OCI-LY1 (cell line): ENCODE data around the gene ACAP2.
"Not testable (repeated sequence)": the region's sequence is repeated elsewhere in the genome, so short reads cannot be mapped to it uniquely, and the experiment has no call there.

ENCODE experiments used
- H2AFZ ChIP-seq: fragments of 200-600 bp; sonication (generic), shearing (Covaris generic); 2 replicates; pipeline ENCODE4 v1.6.0; 2014; ENCODE audit warnings: antibody characterized with exemption, mild to moderate bottlenecking, low read length
- H3F3A ChIP-seq: fragments of 200-600 bp; sonication (generic), shearing (Covaris generic); 2 replicates; pipeline ENCODE4 v1.6.0; 2014; ENCODE audit warnings: mild to moderate bottlenecking, antibody characterized with exemption, low read length, moderate library complexity; ENCODE audit not compliant: insufficient read depth
- H3K27ac ChIP-seq: fragments of 200-600 bp; sonication (generic); 2 replicates; pipeline ENCODE4 v1.5.1; 2014; ENCODE audit warnings: low read length, mixed run types, mild to moderate bottlenecking, low read depth; ENCODE audit not compliant: poor library complexity, severe bottlenecking
- H3K27me3 ChIP-seq: fragments of 200-600 bp; sonication (generic); 2 replicates; pipeline ENCODE4 v1.6.0; 2014; ENCODE audit warnings: antibody characterized with exemption, mild to moderate bottlenecking, low read length, moderate library complexity; ENCODE audit not compliant: insufficient read depth
- H3K36me3 ChIP-seq: fragments of 200-600 bp; sonication (generic); 2 replicates; pipeline ENCODE4 v1.6.1; 2014; ENCODE audit warnings: mild to moderate bottlenecking, antibody characterized with exemption, low read length, moderate library complexity, mixed read lengths; ENCODE audit not compliant: insufficient read depth
- H3K4me1 ChIP-seq: fragments of 200-600 bp; sonication (generic); 2 replicates; pipeline ENCODE4 v1.5.1; 2014; ENCODE audit warnings: mild to moderate bottlenecking, low read length, moderate library complexity; ENCODE audit not compliant: insufficient read depth, severe bottlenecking
- H3K4me2 ChIP-seq: fragments of 200-600 bp; sonication (generic), shearing (Covaris generic); 2 replicates; pipeline ENCODE4 v1.6.1; 2014; ENCODE audit warnings: low read length
- H3K4me3 ChIP-seq: fragments of 200-600 bp; sonication (generic); 2 replicates; pipeline ENCODE4 v1.5.1; 2014; ENCODE audit warnings: low read length, low read depth, mild to moderate bottlenecking, mixed read lengths; ENCODE audit not compliant: poor library complexity, severe bottlenecking
- H3K79me2 ChIP-seq: fragments of 200-600 bp; shearing (Covaris generic); 2 replicates; pipeline ENCODE4 v1.6.1; 2016; ENCODE audit warnings: mixed run types, low read length, mixed read lengths; ENCODE audit not compliant: insufficient read depth
- H3K9ac ChIP-seq: fragments of 200-600 bp; sonication (generic), shearing (Covaris generic); 2 replicates; pipeline ENCODE4 v1.6.1; 2014; ENCODE audit warnings: mild to moderate bottlenecking, low read length, mixed read lengths
- H3K9me2 ChIP-seq: fragments of 200-600 bp; sonication (generic), shearing (Covaris generic); 2 replicates; pipeline ENCODE4 v1.6.1; 2014; ENCODE audit warnings: low read depth, mild to moderate bottlenecking, low read length, mixed read lengths
- H3K9me3 ChIP-seq: fragments of 200-600 bp; shearing (Covaris generic); 2 replicates; pipeline ENCODE4 v1.6.1; 2014; ENCODE audit warnings: low read length, mixed read lengths
- H4K20me1 ChIP-seq: fragments of 200-600 bp; sonication (generic), shearing (Covaris generic); 2 replicates; pipeline ENCODE4 v1.6.0; 2016; ENCODE audit warnings: mild to moderate bottlenecking, low read length; ENCODE audit not compliant: insufficient read depth
- CTCF ChIP-seq: fragments of 200-600 bp; sonication (generic), shearing (Covaris generic); IDR thresholded peaks from 2 replicates; pipeline ENCODE4 v1.5.1; 2017; ENCODE audit warnings: mild to moderate bottlenecking, antibody characterized with exemption, low read length, moderate library complexity, mixed read lengths
- EZH2 ChIP-seq: fragments of 200-600 bp; sonication (generic), shearing (Covaris generic); IDR thresholded peaks from 2 replicates; pipeline ENCODE4 v1.8.0; 2017; ENCODE audit warnings: borderline replicate concordance, mixed run types, mild to moderate bottlenecking, antibody characterized with exemption, low read length, moderate library complexity, mixed read lengths

The ACAP2 gene

GRCh38 chr3:195356151-195357086 lies 86.4 kb downstream of the ACAP2 start:
- Histone ChIP-seq H3K9me2 (no peaks in the 10 kb centered on the region), H3K27ac (no peak overlapping the region), H3K9me3 (no peaks in the 10 kb centered on the region), H3K27me3 (no peaks in the 10 kb centered on the region), H3F3A (no peaks in the 10 kb centered on the region), H3K79me2 (peaks cover 28% of the 10 kb centered on the region), H3K4me2 (no peak overlapping the region), H4K20me1 (no peaks in the 10 kb centered on the region), H3K36me3 (peaks cover 42% of the 10 kb centered on the region), H3K9ac (no peak overlapping the region), H3K4me3 (no peak overlapping the region), H3K4me1 (no peaks in the 10 kb centered on the region), H2AFZ (no peak overlapping the region)
- TF ChIP-seq EZH2: no peak
- no peak for TF ChIP-seq CTCF

GRCh38 chr3:195354009-195354408 lies 88.8 kb downstream of the ACAP2 start:
- not testable (repeated sequence) for H2AFZ ChIP-seq, H3K27ac ChIP-seq, H4K20me1 ChIP-seq, H3K4me1 ChIP-seq, H3K9me2 ChIP-seq, H3K9me3 ChIP-seq, H3K9ac ChIP-seq, H3F3A ChIP-seq, H3K27me3 ChIP-seq, H3K4me3 ChIP-seq, H3K4me2 ChIP-seq
- Histone ChIP-seq H3K36me3 (peaks cover 49% of the 10 kb centered on the region), H3K79me2 (peaks cover 18% of the 10 kb centered on the region)

DNA sequence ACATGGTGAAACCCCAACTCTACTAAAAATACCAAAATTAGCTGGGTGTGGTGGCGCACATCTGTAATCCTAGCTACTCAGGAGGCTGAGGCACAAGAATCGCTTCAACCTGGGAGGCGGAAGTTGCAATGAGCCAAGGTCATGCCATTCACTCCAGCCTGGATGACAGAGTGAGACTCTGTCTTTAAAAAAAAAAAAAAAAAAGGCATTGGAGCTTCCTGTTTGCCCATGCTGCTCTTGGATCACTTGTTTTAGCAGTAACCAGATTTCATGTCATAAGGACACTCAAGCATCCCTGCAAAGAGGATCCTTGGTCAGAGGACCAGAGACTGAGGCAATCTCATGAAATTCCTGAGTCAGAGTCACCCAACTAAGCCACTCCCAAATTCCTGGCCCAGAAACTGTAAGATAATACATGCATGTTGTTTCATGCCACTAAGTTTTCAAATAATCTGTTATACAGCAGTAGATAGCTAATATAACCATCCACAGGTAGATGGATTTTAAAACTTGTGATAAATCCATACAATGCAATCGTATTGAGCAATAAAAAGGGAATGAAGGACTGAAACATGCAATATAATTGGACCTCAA lies 89.8 kb downstream of the ACAP2 start:
- Histone ChIP-seq H3K27me3 (no peaks in the 10 kb centered on the region), H3F3A (no peaks in the 10 kb centered on the region), H3K4me1 (no peaks in the 10 kb centered on the region), H3K27ac (no peak overlapping the region), H3K79me2 (peaks cover 18% of the 10 kb centered on the region), H4K20me1 (no peaks in the 10 kb centered on the region), H3K36me3 (peaks cover 53% of the 10 kb centered on the region), H3K4me3 (no peak overlapping the region), H3K9me3 (no peaks in the 10 kb centered on the region), H3K9ac (no peak overlapping the region), H2AFZ (no peak overlapping the region), H3K4me2 (no peak overlapping the region), H3K9me2 (no peaks in the 10 kb centered on the region)
- no peak for TF ChIP-seq CTCF
- no peak for TF ChIP-seq EZH2
